Measurements from ENCODE around the gene COL28A1. TPM values are rescaled to one million over a fixed set of nuclear protein-coding genes. Genes with fewer than 3 reads are reported as not detected.

Gene COL28A1
- total and polyA plus RNA-seq, 8 donors: 0.73 to 2.8 (median 2.1) TPM

- Histone ChIP-seq H3K9me3 (no peaks in the 10 kb centered on the region), H3K4me1 (no peaks in the 10 kb centered on the region), H3K27ac (no peak overlapping the region), H3K27me3 (no peaks in the 10 kb centered on the region), H3K36me3 (no peaks in the 10 kb centered on the region), H3K4me3 (no peak overlapping the region)
- ATAC-seq (no peak), DNase-seq (no peak)
- no peak for TF ChIP-seq CTCF (IDR thresholded peaks at IDR 0.05)
- intact Hi-C loops (cut with DNase I): no loop called here
These were observed 101.3 kb downstream of the COL28A1 start for GRCh38 chr7:7434329-7434728.

GRCh38 chr7:7433811-7434210, 101.9 kb downstream of the COL28A1 start:
- no peak for DNase-seq

GRCh38 chr7:7432979-7433378, 102.7 kb downstream of the COL28A1 start:
- H3K4me3 ChIP-seq: no peak overlapping the region
- H3K36me3 ChIP-seq: no peaks in the 10 kb centered on the region
- ATAC-seq (no peak), DNase-seq (no peak)
- H3K4me1 ChIP-seq: no peaks in the 10 kb centered on the region
- H3K9me3 ChIP-seq: no peaks in the 10 kb centered on the region
- H3K27me3 ChIP-seq: no peaks in the 10 kb centered on the region
- intact Hi-C loops (cut with DNase I): no loop called here
- no peak overlapping the region for H3K27ac ChIP-seq
- no peak for TF ChIP-seq CTCF (IDR thresholded peaks at IDR 0.05)

More at GRCh38 chr7:7433811-7434210, 101.9 kb downstream of the COL28A1 start:
- Histone ChIP-seq H3K27ac (no peak overlapping the region), H3K36me3 (no peaks in the 10 kb centered on the region), H3K4me3 (no peak overlapping the region), H3K4me1 (no peaks in the 10 kb centered on the region), H3K9me3 (no peaks in the 10 kb centered on the region), H3K27me3 (no peaks in the 10 kb centered on the region)
- no peak for ATAC-seq
- no peak for TF ChIP-seq CTCF (IDR thresholded peaks at IDR 0.05)
- intact Hi-C loops (cut with DNase I): no loop called here

GRCh38 chr7:7428806-7429205, 106.9 kb downstream of the COL28A1 start:
- TF ChIP-seq CTCF (IDR thresholded peaks at IDR 0.05): no peak
- intact Hi-C loops (cut with DNase I): loop anchor here in 1 of 2 donors (10.0 kb wide), 1 partner anchor 116 kb away; no protein-coding TSS in a partner anchor
- DNase-seq: no peak

GRCh38 chr7:7427363-7427762, 108.3 kb downstream of the COL28A1 start:
- ATAC-seq: no peak

More at GRCh38 chr7:7428806-7429205, 106.9 kb downstream of the COL28A1 start:
- Histone ChIP-seq H3K9me3 (no peaks in the 10 kb centered on the region), H3K36me3 (no peaks in the 10 kb centered on the region), H3K4me1 (no peaks in the 10 kb centered on the region), H3K27me3 (no peaks in the 10 kb centered on the region), H3K27ac (no peak overlapping the region), H3K4me3 (no peak overlapping the region)
- no peak for ATAC-seq

More at GRCh38 chr7:7427363-7427762, 108.3 kb downstream of the COL28A1 start:
- intact Hi-C loops (cut with DNase I): loop anchor here in 1 of 2 donors (10.0 kb wide), 1 partner anchor 117 kb away; no protein-coding TSS in a partner anchor
- Histone ChIP-seq H3K4me3 (no peak overlapping the region), H3K9me3 (no peaks in the 10 kb centered on the region), H3K27me3 (no peaks in the 10 kb centered on the region), H3K27ac (no peak overlapping the region), H3K36me3 (no peaks in the 10 kb centered on the region), H3K4me1 (no peaks in the 10 kb centered on the region)
- no peak for TF ChIP-seq CTCF (IDR thresholded peaks at IDR 0.05)
- no peak for DNase-seq
